ENCODE results near the gene FILIP1L.

DNA sequence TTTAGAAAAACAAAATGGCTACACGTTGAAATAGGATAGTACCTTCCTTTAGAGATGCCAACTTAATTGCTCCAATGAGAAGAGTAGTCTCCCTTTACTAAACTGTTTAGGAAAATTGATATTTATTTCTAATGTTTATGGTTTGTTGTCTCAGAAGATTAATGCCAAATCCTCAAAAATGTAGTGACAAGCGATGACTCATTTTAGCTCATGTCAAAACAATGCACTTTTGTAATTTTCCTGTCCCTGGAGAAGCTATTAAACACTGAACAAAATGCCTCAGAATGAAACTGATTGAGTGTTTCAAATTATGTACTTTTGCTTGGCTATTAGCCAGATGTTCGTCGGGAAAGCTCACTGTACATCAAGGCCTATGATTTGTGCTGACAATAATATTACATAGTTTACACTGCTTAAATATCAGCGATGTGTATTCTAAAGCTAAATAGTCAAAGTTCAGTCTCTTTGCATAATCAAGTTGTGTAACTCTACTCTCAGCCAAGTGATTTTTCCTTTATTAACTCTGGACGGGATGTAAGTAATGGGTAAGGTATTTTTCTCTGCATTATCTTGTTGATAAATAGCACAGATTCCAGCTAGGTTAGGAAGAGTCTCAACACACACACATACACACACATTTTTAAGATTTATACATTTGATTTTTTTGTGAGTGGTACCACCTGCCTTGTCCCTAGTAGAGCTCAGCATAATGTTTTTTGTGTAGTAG lies 212.9 kb downstream of the FILIP1L start:
- TF ChIP-seq, protein P1, sequence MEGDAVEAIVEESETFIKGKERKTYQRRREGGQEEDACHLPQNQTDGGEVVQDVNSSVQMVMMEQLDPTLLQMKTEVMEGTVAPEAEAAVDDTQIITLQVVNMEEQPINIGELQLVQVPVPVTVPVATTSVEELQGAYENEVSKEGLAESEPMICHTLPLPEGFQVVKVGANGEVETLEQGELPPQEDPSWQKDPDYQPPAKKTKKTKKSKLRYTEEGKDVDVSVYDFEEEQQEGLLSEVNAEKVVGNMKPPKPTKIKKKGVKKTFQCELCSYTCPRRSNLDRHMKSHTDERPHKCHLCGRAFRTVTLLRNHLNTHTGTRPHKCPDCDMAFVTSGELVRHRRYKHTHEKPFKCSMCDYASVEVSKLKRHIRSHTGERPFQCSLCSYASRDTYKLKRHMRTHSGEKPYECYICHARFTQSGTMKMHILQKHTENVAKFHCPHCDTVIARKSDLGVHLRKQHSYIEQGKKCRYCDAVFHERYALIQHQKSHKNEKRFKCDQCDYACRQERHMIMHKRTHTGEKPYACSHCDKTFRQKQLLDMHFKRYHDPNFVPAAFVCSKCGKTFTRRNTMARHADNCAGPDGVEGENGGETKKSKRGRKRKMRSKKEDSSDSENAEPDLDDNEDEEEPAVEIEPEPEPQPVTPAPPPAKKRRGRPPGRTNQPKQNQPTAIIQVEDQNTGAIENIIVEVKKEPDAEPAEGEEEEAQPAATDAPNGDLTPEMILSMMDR (IDR thresholded peaks at IDR 0.05) = no peak
- TF ChIP-seq EZH2 (IDR thresholded peaks at IDR 0.05) (no peak), EZH2phosphoT487 (IDR thresholded peaks at IDR 0.05) (no peak)
